GM11168 (cell line): ENCODE data around the gene UQCRH.

Experiments
- in situ Hi-C: fragments of 300-500 bp; cut with MboI; formaldehyde crosslinking; loops from one replicate; pipeline ENCODE4 v1.12.0; 2022; ENCODE audit warnings: low sequenced_read_pairs; ENCODE audit not compliant: unreplicated experiment

UQCRH gene

DNA sequence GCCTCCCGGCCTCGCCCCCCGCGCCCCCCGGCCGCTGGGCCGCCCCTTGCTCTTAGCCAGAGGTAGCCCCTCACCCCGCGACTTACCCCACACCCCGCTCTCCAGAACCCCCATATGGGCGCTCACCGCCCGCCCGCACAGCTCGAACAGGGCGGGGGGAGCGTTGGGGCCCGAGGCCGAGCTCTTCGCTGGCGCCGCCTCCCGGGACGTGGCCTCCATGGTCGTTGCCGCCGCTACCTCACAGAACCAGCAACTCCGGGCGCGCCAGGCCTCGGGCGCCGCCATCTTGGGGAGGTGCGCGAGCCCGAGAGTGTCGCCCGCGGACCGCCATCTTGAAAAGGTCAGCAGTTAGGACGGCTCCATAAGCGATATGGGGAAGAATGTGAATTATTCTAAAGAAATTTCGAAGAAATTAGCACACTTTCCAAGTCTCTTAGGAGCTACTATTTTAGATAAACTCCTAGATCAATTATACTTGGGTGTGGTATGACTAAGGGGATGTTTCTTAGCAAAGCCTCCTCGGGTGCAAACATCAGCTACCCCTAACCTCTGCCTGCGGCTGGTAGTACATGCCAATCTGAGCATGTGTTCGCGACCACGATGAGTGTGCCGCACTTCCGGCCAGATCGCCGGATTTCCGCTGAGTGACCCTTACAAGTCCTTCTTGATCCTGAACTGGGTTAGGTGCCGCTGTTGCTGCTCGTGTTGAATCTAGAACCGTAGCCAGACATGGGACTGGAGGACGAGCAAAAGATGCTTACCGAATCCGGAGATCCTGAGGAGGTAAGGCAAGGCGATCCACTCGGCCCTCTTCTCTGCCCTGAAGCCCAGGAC is at the start of gene UQCRH, which contains the start of gene LRRC41:
Gene UQCRH (plus strand): TSS at position 661 of the 834 bp plus-strand sequence. CDS start 69 bp downstream, at position 730.
Gene LRRC41 (minus strand): TSS at position 579 of the 834 bp plus-strand sequence. CDS start 294 bp downstream, at position 285.
- in situ Hi-C loops: no loop called here

- in situ Hi-C loops: no loop called here
Observed at GRCh38 chr1:46254668-46255067, 48.8 kb upstream of the UQCRH start.

- in situ Hi-C loops: no loop called here
Observed at GRCh38 chr1:46256523-46256922, 47.0 kb upstream of the UQCRH start.

DNA sequence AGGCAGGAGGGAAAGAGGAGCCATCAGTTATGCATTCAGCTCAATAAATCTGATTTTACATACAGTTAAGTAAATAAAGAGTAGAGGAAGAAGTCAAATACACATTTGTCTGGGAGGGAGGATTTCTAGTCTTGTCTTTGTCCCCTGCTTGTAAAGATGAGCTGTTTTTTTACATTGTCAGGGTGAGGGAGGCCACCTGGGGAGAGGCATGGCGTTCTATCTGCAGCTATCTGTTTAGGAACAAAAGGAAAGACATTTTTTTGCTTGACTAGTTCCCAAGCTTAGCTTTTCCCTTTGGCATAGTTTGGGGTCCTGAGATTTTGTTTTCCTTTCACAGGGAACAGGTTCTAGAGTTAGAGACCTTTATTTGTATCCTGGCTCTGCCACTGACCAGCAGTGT is 41.0 kb upstream of the UQCRH start:
- in situ Hi-C loops: no loop called here

- in situ Hi-C loops: no loop called here
Observed at GRCh38 chr1:46263146-46263545, 40.4 kb upstream of the UQCRH start.

DNA sequence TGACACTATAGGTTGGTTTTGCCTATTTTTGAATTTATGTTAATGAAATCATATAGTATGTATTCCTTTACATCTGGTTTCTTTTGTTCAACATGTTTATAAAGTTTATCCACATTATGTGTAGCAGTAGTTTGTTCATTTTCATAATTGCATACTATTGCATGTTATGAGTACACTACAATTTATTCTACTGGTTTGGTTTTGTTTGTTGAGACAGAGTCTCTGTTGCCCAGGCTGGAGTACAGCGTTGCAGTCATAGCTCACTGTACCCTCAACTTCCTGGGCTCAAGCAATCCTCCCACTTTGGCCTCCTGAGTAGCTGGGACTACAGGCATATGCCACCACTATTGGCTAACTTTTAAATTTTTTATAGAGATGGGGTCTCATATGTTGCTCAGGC is 34.9 kb upstream of the UQCRH start:
- in situ Hi-C loops: no loop called here

- in situ Hi-C loops: no loop called here
Observed at GRCh38 chr1:46274225-46275029, 29.1 kb upstream of the UQCRH start.

DNA sequence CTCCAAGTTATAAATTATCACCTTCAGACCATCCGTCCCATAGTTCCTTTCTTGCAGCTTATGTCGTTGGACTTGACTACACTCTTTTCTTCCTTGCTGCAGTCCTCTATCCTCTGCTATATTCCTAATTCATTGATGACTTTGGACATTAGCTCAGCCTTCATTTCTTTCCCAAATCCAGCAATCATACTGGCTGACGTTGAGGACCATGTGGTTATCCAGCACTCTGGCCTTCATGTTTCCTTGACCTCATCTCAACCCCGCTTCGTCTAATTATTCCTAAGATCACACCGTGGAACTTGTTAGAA is 28.5 kb upstream of the UQCRH start:
- in situ Hi-C loops: no loop called here

GRCh38 chr1:46277658-46278373 is 25.7 kb upstream of the UQCRH start:
- in situ Hi-C loops: no loop called here

DNA sequence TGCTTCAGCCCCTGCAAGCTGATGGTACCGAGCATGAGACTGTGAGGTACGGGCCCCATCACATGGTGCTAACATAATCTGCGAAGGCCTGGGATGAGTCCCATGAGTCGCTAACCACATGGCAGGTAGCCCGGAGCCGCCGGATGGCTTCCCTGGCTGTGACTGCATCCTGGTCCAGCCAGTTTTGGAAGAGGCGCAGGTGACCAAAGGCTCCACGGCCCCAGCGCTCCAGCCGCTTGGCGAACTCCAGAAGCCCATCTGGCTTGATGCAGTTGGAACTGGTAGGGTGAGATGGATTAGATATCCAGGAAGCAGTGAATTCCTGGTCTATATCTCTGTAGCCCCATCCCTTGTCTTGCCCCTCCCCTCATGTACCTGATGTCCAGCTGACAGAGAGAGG is 24.7 kb upstream of the UQCRH start:
- in situ Hi-C loops: no loop called here

GRCh38 chr1:46280092-46280491 is 23.4 kb upstream of the UQCRH start:
- in situ Hi-C loops: no loop called here

DNA sequence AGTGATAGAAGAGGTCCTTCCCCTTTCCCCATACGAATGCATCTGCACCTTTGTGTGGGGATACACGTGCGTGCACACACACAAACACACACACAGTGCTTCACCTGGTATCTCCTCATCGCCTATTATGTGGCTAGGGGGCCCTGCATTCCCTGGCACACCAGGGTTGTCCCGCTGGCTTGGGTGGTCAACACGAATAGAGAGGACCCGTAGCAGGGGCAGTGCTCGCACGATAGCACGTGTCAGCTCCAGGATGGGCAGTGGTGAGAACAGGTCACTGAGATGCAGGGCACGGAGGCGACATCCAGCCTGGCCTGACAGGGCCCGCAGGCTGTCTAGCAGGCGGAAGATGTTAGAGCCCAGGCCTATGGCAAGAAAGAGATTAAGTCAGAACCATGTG is 22.5 kb upstream of the UQCRH start:
- in situ Hi-C loops: no loop called here

DNA sequence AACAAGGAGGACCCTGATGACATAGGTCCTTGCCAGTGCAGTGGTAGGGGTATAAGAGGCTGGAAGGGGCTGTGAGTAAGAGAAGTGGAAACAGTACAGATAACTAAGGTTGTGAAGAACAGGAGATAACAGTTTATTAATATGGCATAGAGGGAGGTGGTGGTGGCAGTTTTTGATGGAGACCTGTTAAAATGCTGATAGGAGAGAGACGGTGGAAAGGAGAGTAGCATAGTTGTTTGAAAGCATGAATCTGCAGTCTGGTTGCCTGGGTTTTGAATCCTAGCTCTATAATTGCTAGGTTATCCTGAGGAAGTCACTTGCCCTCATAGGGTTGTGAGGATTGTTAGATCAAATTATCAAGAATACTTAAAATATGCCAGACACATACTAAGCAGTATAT is 19.4 kb upstream of the UQCRH start:
- in situ Hi-C loops: no loop called here

GRCh38 chr1:46284597-46285564 is 18.6 kb upstream of the UQCRH start:
- in situ Hi-C loops: no loop called here

DNA sequence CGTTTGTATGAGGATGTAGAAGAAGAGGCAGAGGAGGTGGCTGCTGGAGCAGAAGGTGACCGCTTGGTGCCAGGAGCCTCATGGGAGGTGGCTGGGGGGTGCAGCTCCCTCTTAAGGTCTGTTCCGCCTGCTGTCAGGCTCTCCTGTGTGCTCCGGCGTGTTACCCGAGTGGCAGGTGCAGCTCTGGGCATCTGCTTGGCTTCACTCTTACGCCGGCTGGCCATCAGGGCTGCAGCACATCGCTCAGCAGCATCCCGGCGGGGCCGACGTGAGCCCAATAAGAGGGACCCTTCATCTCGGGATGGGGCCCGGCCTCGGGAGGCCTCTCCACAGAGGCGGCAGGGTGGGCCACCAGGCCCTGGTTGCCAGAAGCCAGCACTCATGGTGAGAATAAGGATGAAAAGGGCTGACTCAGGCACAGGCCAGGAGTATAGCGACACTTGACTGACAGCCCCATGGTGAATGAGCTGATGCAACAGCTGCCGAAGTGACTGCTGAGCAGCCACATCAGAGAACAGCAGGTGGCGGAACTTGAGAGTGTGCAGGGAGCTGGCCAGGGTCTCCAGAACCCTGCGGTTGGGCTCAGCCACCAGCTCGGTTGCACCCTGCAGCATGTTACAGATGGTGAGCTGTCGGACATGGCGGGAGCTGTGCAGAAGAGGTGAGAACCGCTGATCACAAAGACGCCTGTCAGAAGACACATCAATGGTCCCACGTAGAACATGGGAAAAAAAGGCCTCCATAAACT is 17.6 kb upstream of the UQCRH start:
- in situ Hi-C loops: no loop called here

DNA sequence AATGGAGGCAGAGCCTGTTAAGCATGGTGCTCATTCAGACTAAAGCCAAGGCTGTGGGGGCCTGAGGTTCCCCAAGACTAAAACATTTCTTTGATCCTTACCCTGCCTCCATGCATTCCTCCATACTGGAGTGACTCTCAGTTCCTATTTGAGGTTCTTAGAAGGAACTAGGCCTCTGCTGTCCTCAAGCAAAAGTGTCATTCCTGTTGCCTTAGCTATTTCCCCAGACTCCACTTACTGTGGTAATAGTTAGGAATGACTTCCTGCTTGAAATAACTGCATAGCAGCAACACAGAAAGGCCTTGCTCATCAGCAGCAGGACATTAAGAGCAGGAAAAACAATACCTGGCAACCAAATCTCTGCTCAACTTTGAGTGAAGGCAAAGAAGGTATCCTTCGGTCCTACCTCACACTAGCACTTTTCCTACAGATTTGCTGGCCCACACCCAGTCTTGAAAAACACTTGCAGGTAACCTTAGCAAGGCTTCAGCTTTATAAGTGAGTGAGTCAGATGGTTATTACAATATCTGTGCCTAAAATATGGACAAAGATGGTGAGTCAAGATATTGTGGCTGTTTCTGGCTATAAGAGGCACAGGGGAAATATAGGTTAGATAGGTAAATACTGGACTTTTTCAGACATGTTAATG is 14.9 kb upstream of the UQCRH start:
- in situ Hi-C loops: no loop called here

DNA sequence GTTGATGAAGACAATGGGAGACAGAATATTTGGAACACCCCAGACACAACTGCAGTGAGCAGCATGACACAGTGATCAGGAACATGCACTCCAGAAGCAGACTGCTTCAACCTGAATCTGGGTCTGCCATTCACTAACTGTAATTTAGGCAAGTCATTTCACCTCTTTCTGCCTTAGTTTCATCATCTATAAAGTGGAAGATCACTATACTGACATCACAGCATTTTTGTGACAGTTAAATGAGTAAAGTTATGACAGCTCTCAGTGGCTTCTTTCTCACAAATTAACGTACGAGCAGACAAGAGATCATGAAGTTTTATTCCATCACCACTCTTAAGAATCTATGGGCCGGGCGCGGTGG is 14.4 kb upstream of the UQCRH start:
- in situ Hi-C loops: no loop called here

GRCh38 chr1:46289976-46290375 is 13.5 kb upstream of the UQCRH start:
- in situ Hi-C loops: no loop called here

DNA sequence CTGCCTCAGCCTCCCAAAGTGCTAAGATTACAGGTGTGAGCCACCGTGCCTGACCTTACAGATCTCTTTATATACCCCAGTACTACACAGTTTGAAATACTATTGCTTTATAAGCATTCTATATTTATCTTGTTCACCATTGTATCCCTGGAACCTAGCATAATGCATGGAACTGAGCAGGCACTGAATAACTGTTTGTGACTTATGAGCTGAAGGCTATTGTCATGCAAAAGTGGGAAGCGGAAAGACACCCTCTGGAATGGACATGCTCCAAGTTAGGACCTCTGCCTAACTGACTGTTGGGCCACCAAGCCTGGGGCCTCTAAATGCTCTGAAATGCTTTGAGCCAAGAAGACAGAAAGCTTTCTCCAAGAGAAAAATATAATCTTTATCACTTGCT is 8.2 kb upstream of the UQCRH start:
- in situ Hi-C loops: no loop called here
